ENCODE results near the gene P4HA3. TPM values are rescaled to one million over a fixed set of nuclear protein-coding genes. Genes with fewer than 3 reads are reported as not detected.

P4HA3 gene
- total RNA-seq, 3 donors from 2014 or later (not counting 1 experiment from before 2014, with no cell fraction given): not detected

GRCh38 chr11:74226907-74227306 lies 84.5 kb downstream of the P4HA3 start:
- H3K9me3 Mint-ChIP-seq: no peaks in the 10 kb centered on the region
- H3K4me1 Mint-ChIP-seq: no peaks in the 10 kb centered on the region
- DNase-seq (no peak), ATAC-seq (no peak)
- Histone ChIP-seq H3K27me3 (ENCODE audit: control insufficient read depth, insufficient read depth, low read length) (no peaks in the 10 kb centered on the region), H3K4me3 (ENCODE audit: low read length) (no peak overlapping the region), H3K36me3 (ENCODE audit: control insufficient read depth, insufficient read depth, low read length) (peaks cover 9% of the 10 kb centered on the region), H3K4me1 (ENCODE audit: control insufficient read depth, insufficient read depth, low read length) (no peaks in the 10 kb centered on the region), H3K9me3 (ENCODE audit: control insufficient read depth, insufficient read depth, low read length) (no peaks in the 10 kb centered on the region), H3K27ac (ENCODE audit: low read length) (no peak overlapping the region)
- intact Hi-C loops (cut with micrococcal nuclease): no loop called here
- no peak overlapping the region for H3K4me3 Mint-ChIP-seq
- no peak for TF ChIP-seq CTCF (IDR thresholded peaks at IDR 0.05)
- no peaks in the 10 kb centered on the region for H3K36me3 Mint-ChIP-seq
- H3K27ac Mint-ChIP-seq: no peak overlapping the region
- no peaks in the 10 kb centered on the region for H3K27me3 Mint-ChIP-seq (ENCODE audit: low read depth in 2 of 2)
- WGBS (ENCODE audit: insufficient coverage): 92% methylated on average over 2 of the region's 2 CpGs

- H3K4me3 Mint-ChIP-seq: no peak overlapping the region
- no peaks in the 10 kb centered on the region for H3K4me1 ChIP-seq (ENCODE audit: control insufficient read depth, insufficient read depth, low read length)
- peaks cover 2% of the 10 kb centered on the region for H3K36me3 ChIP-seq (ENCODE audit: control insufficient read depth, insufficient read depth, low read length)
- H3K4me3 ChIP-seq (ENCODE audit: low read length): no peak overlapping the region
- H3K27ac ChIP-seq (ENCODE audit: low read length): no peak overlapping the region
- no peaks in the 10 kb centered on the region for H3K9me3 Mint-ChIP-seq
- H3K4me1 Mint-ChIP-seq: no peaks in the 10 kb centered on the region
- H3K9me3 ChIP-seq (ENCODE audit: control insufficient read depth, insufficient read depth, low read length): no peaks in the 10 kb centered on the region
- H3K27me3 ChIP-seq (ENCODE audit: control insufficient read depth, insufficient read depth, low read length): no peaks in the 10 kb centered on the region
- ATAC-seq (no peak), DNase-seq (no peak)
- no peaks in the 10 kb centered on the region for H3K27me3 Mint-ChIP-seq (ENCODE audit: low read depth in 2 of 2)
- intact Hi-C loops (cut with micrococcal nuclease): no loop called here
- H3K36me3 Mint-ChIP-seq: no peaks in the 10 kb centered on the region
- no peak overlapping the region for H3K27ac Mint-ChIP-seq
- WGBS (ENCODE audit: insufficient coverage): 100% methylated on average over 4 of the region's 4 CpGs
- TF ChIP-seq CTCF (IDR thresholded peaks at IDR 0.05): no peak
These were observed 85.9 kb downstream of the P4HA3 start for GRCh38 chr11:74225565-74225964.

GRCh38 chr11:74221816-74222215 lies 89.6 kb downstream of the P4HA3 start:
- ATAC-seq (no peak), DNase-seq (no peak)
- Mint-ChIP-seq H3K9me3 (no peaks in the 10 kb centered on the region), H3K36me3 (no peaks in the 10 kb centered on the region), H3K4me1 (no peaks in the 10 kb centered on the region), H3K27me3 (ENCODE audit: low read depth in 2 of 2) (no peaks in the 10 kb centered on the region), H3K27ac (no peak overlapping the region), H3K4me3 (no peak overlapping the region)
- H3K9me3 ChIP-seq (ENCODE audit: control insufficient read depth, insufficient read depth, low read length): no peaks in the 10 kb centered on the region
- 100% methylated on average over 1 of the region's 1 CpG for WGBS (ENCODE audit: insufficient coverage)
- H3K4me3 ChIP-seq (ENCODE audit: low read length): no peak overlapping the region
- no peaks in the 10 kb centered on the region for H3K27me3 ChIP-seq (ENCODE audit: control insufficient read depth, insufficient read depth, low read length)
- no peaks in the 10 kb centered on the region for H3K36me3 ChIP-seq (ENCODE audit: control insufficient read depth, insufficient read depth, low read length)
- no peak for TF ChIP-seq CTCF (IDR thresholded peaks at IDR 0.05)
- H3K27ac ChIP-seq (ENCODE audit: low read length): no peak overlapping the region
- H3K4me1 ChIP-seq (ENCODE audit: control insufficient read depth, insufficient read depth, low read length): no peaks in the 10 kb centered on the region
- intact Hi-C loops (cut with micrococcal nuclease): no loop called here

- no peaks in the 10 kb centered on the region for H3K27me3 ChIP-seq (ENCODE audit: control insufficient read depth, insufficient read depth, low read length)
- H3K4me1 Mint-ChIP-seq: no peaks in the 10 kb centered on the region
- no peaks in the 10 kb centered on the region for H3K4me1 ChIP-seq (ENCODE audit: control insufficient read depth, insufficient read depth, low read length)
- DNase-seq (no peak), ATAC-seq (no peak)
- 100% methylated on average over 1 of the region's 1 CpG for WGBS (ENCODE audit: insufficient coverage)
- no peaks in the 10 kb centered on the region for H3K27me3 Mint-ChIP-seq (ENCODE audit: low read depth in 2 of 2)
- no peak overlapping the region for H3K4me3 Mint-ChIP-seq
- no peak overlapping the region for H3K27ac ChIP-seq (ENCODE audit: low read length)
- H3K4me3 ChIP-seq (ENCODE audit: low read length): no peak overlapping the region
- H3K27ac Mint-ChIP-seq: no peak overlapping the region
- H3K9me3 Mint-ChIP-seq: no peaks in the 10 kb centered on the region
- TF ChIP-seq CTCF (IDR thresholded peaks at IDR 0.05): no peak
- intact Hi-C loops (cut with micrococcal nuclease): no loop called here
- H3K9me3 ChIP-seq (ENCODE audit: control insufficient read depth, insufficient read depth, low read length): no peaks in the 10 kb centered on the region
- H3K36me3 ChIP-seq (ENCODE audit: control insufficient read depth, insufficient read depth, low read length): no peaks in the 10 kb centered on the region
- peaks cover under 1% of the 10 kb centered on the region for H3K36me3 Mint-ChIP-seq
These were observed 91.1 kb downstream of the P4HA3 start for GRCh38 chr11:74220376-74220775.
